Endodermal cell (in vitro differentiated cells): Measurements from ENCODE around the gene THSD4. TPM values are rescaled to one million over a fixed set of nuclear protein-coding genes. Genes with fewer than 3 reads are reported as not detected.
A peak's percentile ranks its signal among the peaks of the same experiment; 100 is the strongest.

Experiments used
- DNase-seq: peaks from one replicate; pipeline ENCODE4 v3.0.0-alpha.2; 2017
- H3K27ac ChIP-seq: 2 replicates; pipeline ENCODE4 v1.5.1; 2013; ENCODE audit warnings: mild to moderate bottlenecking, low read depth, low read length, moderate library complexity
- H3K27me3 ChIP-seq: 2 replicates; pipeline ENCODE4 v1.6.1; 2013; ENCODE audit warnings: mild to moderate bottlenecking, low read length, moderate library complexity; ENCODE audit not compliant: insufficient read depth, control insufficient read depth, poor library complexity, severe bottlenecking
- H3K36me3 ChIP-seq: 2 replicates; pipeline ENCODE4 v1.7.0; 2013; ENCODE audit warnings: mild to moderate bottlenecking, low read length, moderate library complexity; ENCODE audit not compliant: control insufficient read depth, insufficient read depth
- H3K4me1 ChIP-seq: one replicate; pipeline ENCODE4 v1.7.0; 2013; ENCODE audit warnings: low read length; ENCODE audit not compliant: control insufficient read depth, insufficient read depth
- H3K4me3 ChIP-seq: 2 replicates; pipeline ENCODE4 v1.5.1; 2013; ENCODE audit warnings: mild to moderate bottlenecking, low read length, moderate library complexity
- H3K9ac ChIP-seq: 2 replicates; pipeline ENCODE4 v1.6.1; 2013; ENCODE audit warnings: mild to moderate bottlenecking, low read length, moderate library complexity; ENCODE audit not compliant: poor library complexity, severe bottlenecking; ENCODE audit errors: extremely low read depth
- H3K9me3 ChIP-seq: 2 replicates; pipeline ENCODE4 v1.6.1; 2013; ENCODE audit warnings: mild to moderate bottlenecking, low read length, moderate library complexity; ENCODE audit not compliant: control insufficient read depth
- H3K27ac Mint-ChIP-seq: 2 replicates; pipeline ENCODE4 v1.8.0; 2020; ENCODE audit warnings: mixed read lengths
- H3K27me3 Mint-ChIP-seq: 2 replicates; pipeline ENCODE4 v1.8.0; 2021; ENCODE audit warnings: mild to moderate bottlenecking, mixed read lengths; ENCODE audit not compliant: insufficient read depth
- H3K36me3 Mint-ChIP-seq: 2 replicates; pipeline ENCODE4 v1.8.0; 2020; ENCODE audit warnings: low read depth, mixed read lengths
- H3K4me1 Mint-ChIP-seq: 2 replicates; pipeline ENCODE4 v1.8.0; 2020; ENCODE audit warnings: mixed read lengths
- H3K4me3 Mint-ChIP-seq: 2 replicates; pipeline ENCODE4 v1.8.0; 2020; ENCODE audit warnings: mild to moderate bottlenecking, moderate library complexity, mixed read lengths
- H3K9me3 Mint-ChIP-seq: 2 replicates; pipeline ENCODE4 v1.8.0; 2020; ENCODE audit warnings: mild to moderate bottlenecking, mixed read lengths
- CTCF ChIP-seq: fragments of 200-600 bp; sonication (generic); conservative IDR thresholded peaks from 2 replicates; pipeline ENCODE4 v1.5.0; 2021; ENCODE audit warnings: antibody characterized with exemption, mild to moderate bottlenecking
- WGBS, 2 experiments: methylation state at CpG; one replicate each; pipeline versions ENCODE4 v1.1.5 to v1.1.7; 2013; ENCODE audit warnings: missing lambda C conversion rate in 2 of 2, mixed read lengths in 1 of 2; ENCODE audit not compliant: insufficient coverage in 1 of 2, insufficient read length in 1 of 2; 5-methylcytosine and 5-hydroxymethylcytosine counted together
- total RNA-seq, 2 donors: library from RNA; stranded (reverse); fragmentation: NEBNext Ultra II Directional in 1 of 2; extraction: Animal tissue kit (Norgen Biotek cat#: 25700) in 1 of 2; gene quantifications; 2 replicates in 1 of 2; 3 replicates in 1 of 2; pipeline ENCODE4 v1.2.1, GENCODE V29; 2021

THSD4 gene
- total RNA-seq, 2 donors from 2014 or later: 4.6 to 5.4 TPM

- Mint-ChIP-seq H3K4me1 (no peaks in the 10 kb centered on the region), H3K9me3 (no peaks in the 10 kb centered on the region), H3K27ac (no peak overlapping the region), H3K27me3 (no peaks in the 10 kb centered on the region), H3K36me3 (no peaks in the 10 kb centered on the region), H3K4me3 (no peak overlapping the region)
- no peak for DNase-seq
- no peaks in the 10 kb centered on the region for H3K4me1 ChIP-seq
- WGBS, 2 experiments: 78 to 100% methylated on average over 1 to 6 of the region's 6 CpGs
- H3K9ac ChIP-seq: no peak overlapping the region
- H3K9me3 ChIP-seq: no peaks in the 10 kb centered on the region
- H3K36me3 ChIP-seq: no peaks in the 10 kb centered on the region
- H3K4me3 ChIP-seq: no peak overlapping the region
- H3K27ac ChIP-seq: no peak overlapping the region
- TF ChIP-seq CTCF: no peak
- H3K27me3 ChIP-seq: no peaks in the 10 kb centered on the region
Measured at GRCh38 chr15:71480556-71480955, 365.3 kb downstream of the THSD4 start.

- no peak for TF ChIP-seq CTCF
- WGBS, 2 experiments: 91 to 97% methylated on average over 4 of the region's 4 CpGs
- H3K36me3 Mint-ChIP-seq: no peaks in the 10 kb centered on the region
- no peaks in the 10 kb centered on the region for H3K4me1 ChIP-seq
- DNase-seq: no peak
- no peaks in the 10 kb centered on the region for H3K36me3 ChIP-seq
- H3K9me3 ChIP-seq: no peaks in the 10 kb centered on the region
- no peak overlapping the region for H3K4me3 Mint-ChIP-seq
- no peak overlapping the region for H3K27ac ChIP-seq
- no peaks in the 10 kb centered on the region for H3K27me3 ChIP-seq
- H3K27me3 Mint-ChIP-seq: no peaks in the 10 kb centered on the region
- H3K27ac Mint-ChIP-seq: no peak overlapping the region
- H3K9me3 Mint-ChIP-seq: no peaks in the 10 kb centered on the region
- no peak overlapping the region for H3K4me3 ChIP-seq
- no peak overlapping the region for H3K9ac ChIP-seq
- H3K4me1 Mint-ChIP-seq: no peaks in the 10 kb centered on the region
Measured at GRCh38 chr15:71484080-71484479, 368.8 kb downstream of the THSD4 start.

GRCh38 chr15:71485094-71485693 lies 369.9 kb downstream of the THSD4 start:
- H3K9ac ChIP-seq: no peak overlapping the region
- no peaks in the 10 kb centered on the region for H3K36me3 ChIP-seq
- H3K9me3 ChIP-seq: no peaks in the 10 kb centered on the region
- TF ChIP-seq CTCF: peak; percentile 85
- H3K27ac ChIP-seq: no peak overlapping the region
- H3K36me3 Mint-ChIP-seq: no peaks in the 10 kb centered on the region
- no peaks in the 10 kb centered on the region for H3K4me1 ChIP-seq
- H3K9me3 Mint-ChIP-seq: no peaks in the 10 kb centered on the region
- H3K4me1 Mint-ChIP-seq: no peaks in the 10 kb centered on the region
- DNase-seq: peak; percentile 63
- H3K4me3 ChIP-seq: no peak overlapping the region
- 95% methylated on average over 2 of the region's 2 CpGs; no CpG with 5 or more reads in 1 of the 2 experiments for WGBS, 2 experiments
- H3K27me3 Mint-ChIP-seq: no peaks in the 10 kb centered on the region
- H3K27me3 ChIP-seq: no peaks in the 10 kb centered on the region
- H3K4me3 Mint-ChIP-seq: no peak overlapping the region
- no peak overlapping the region for H3K27ac Mint-ChIP-seq
